Neural progenitor cell (in vitro differentiated cells): ENCODE data around the gene DTD1. TPM values are rescaled to one million over a fixed set of nuclear protein-coding genes. Genes with fewer than 3 reads are reported as not detected.

ENCODE experiments used
- DNase-seq: peaks from one replicate; pipeline ENCODE4 v3.0.0-alpha.2; 2016; ENCODE audit warnings: low spot score
- H2AFZ ChIP-seq: fragments of 200-600 bp; sonication (generic); replicated peaks from 2 replicates; pipeline ENCODE4 v1.6.1; 2016; ENCODE audit warnings: antibody characterized with exemption
- H3F3A ChIP-seq: fragments of 200-600 bp; sonication (generic); 2 replicates; pipeline ENCODE4 v1.6.1; 2016; ENCODE audit warnings: antibody characterized with exemption, low read depth
- H3K27ac ChIP-seq: fragments of 200-600 bp; sonication (generic); 2 replicates; pipeline ENCODE4 v1.5.1; 2016; ENCODE audit warnings: mild to moderate bottlenecking
- H3K27me3 ChIP-seq: fragments of 200-600 bp; sonication (generic); 2 replicates; pipeline ENCODE4 v1.6.1; 2016; ENCODE audit warnings: mild to moderate bottlenecking, moderate library complexity
- H3K36me3 ChIP-seq: fragments of 200-600 bp; sonication (generic); 2 replicates; pipeline ENCODE4 v1.5.1; 2016
- H3K4me1 ChIP-seq: fragments of 200-600 bp; sonication (generic); 2 replicates; pipeline ENCODE4 v1.6.1; 2016; ENCODE audit warnings: mixed run types
- H3K4me2 ChIP-seq: fragments of 200-600 bp; sonication (generic); 2 replicates; pipeline ENCODE4 v1.6.1; 2016
- H3K4me3 ChIP-seq: fragments of 200-600 bp; sonication (generic); 2 replicates; pipeline ENCODE4 v1.5.1; 2016
- H3K79me2 ChIP-seq: fragments of 200-600 bp; sonication (generic); 2 replicates; pipeline ENCODE4 v1.6.1; 2016; ENCODE audit warnings: low read depth
- H3K9ac ChIP-seq: fragments of 200-600 bp; sonication (generic); 2 replicates; pipeline ENCODE4 v1.6.1; 2016
- H3K9me3 ChIP-seq: fragments of 200-600 bp; sonication (generic); 2 replicates; pipeline ENCODE4 v1.5.1; 2016; ENCODE audit warnings: low read depth
- H4K20me1 ChIP-seq: fragments of 200-600 bp; sonication (generic); 2 replicates; pipeline ENCODE4 v1.6.1; 2016; ENCODE audit warnings: low read depth
- H3K27ac Mint-ChIP-seq: 3 replicates; pipeline ENCODE4 v1.8.0; 2021; ENCODE audit warnings: mixed read lengths
- H3K27me3 Mint-ChIP-seq: 2 replicates; pipeline ENCODE4 v1.8.0; 2022; ENCODE audit warnings: low read depth, mild to moderate bottlenecking, inconsistent platforms, moderate library complexity, mixed read lengths; ENCODE audit not compliant: insufficient read depth
- H3K36me3 Mint-ChIP-seq: 3 replicates; pipeline ENCODE4 v1.8.0; 2021; ENCODE audit warnings: mixed read lengths
- H3K4me1 Mint-ChIP-seq: 3 replicates; pipeline ENCODE4 v1.8.0; 2021; ENCODE audit warnings: mixed read lengths
- H3K4me3 Mint-ChIP-seq: 3 replicates; pipeline ENCODE4 v1.8.0; 2021; ENCODE audit warnings: mild to moderate bottlenecking, moderate library complexity, mixed read lengths
- H3K9me3 Mint-ChIP-seq: 3 replicates; pipeline ENCODE4 v1.8.0; 2020; ENCODE audit warnings: mixed read lengths
- CTCF ChIP-seq: fragments of 200-600 bp; sonication (generic); IDR thresholded peaks from 2 replicates; pipeline ENCODE4 v1.5.1; 2017; ENCODE audit warnings: antibody characterized with exemption, mild to moderate bottlenecking
- EZH2 ChIP-seq: fragments of 200-600 bp; sonication (generic); IDR thresholded peaks from 2 replicates; pipeline ENCODE4 v1.6.1; 2017; ENCODE audit warnings: antibody characterized with exemption, mild to moderate bottlenecking, moderate library complexity
- EZH2phosphoT487 ChIP-seq: fragments of 200-600 bp; sonication (generic); IDR thresholded peaks from 2 replicates; pipeline ENCODE4 v1.6.1; 2017; ENCODE audit warnings: antibody characterized with exemption
- total RNA-seq: library from RNA; depleted of rRNA; stranded (reverse); fragments of >200 nt; gene quantifications from 2 replicates; pipeline ENCODE4 v1.2.3, GENCODE V29; 2015; ENCODE audit warnings: low replicate concordance

Gene DTD1
- total RNA-seq, 1 donor from 2014 or later = 92.6 TPM

DNA sequence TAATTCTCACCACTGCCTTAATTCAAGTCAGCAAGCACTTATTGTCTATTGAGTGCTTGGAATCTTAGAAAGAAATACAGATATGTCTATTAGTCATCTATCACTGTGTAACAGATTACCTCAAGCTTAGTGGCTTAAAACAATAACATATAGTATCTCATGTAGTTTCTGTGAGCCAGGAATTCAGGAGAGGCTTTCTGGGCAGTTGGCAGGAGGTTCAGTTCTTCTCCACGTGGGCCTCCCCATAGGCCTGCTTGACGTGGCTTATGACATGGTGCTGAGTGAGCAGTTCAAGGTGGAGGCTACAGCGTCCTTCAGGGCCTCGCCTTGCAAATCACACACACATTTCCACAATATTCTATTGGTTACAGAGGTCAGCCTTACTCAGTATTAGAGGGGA, 69.7 kb downstream of the DTD1 start:
- Mint-ChIP-seq H3K9me3 (no peaks in the 10 kb centered on the region), H3K27me3 (no peaks in the 10 kb centered on the region), H3K4me3 (no peak overlapping the region), H3K4me1 (no peaks in the 10 kb centered on the region), H3K27ac (no peak overlapping the region), H3K36me3 (no peaks in the 10 kb centered on the region)
- Histone ChIP-seq H3K4me2 (no peak overlapping the region), H3F3A (no peaks in the 10 kb centered on the region), H3K27ac (no peak overlapping the region), H3K4me3 (no peak overlapping the region), H3K9ac (no peak overlapping the region), H3K9me3 (no peaks in the 10 kb centered on the region), H3K36me3 (no peaks in the 10 kb centered on the region), H3K4me1 (no peaks in the 10 kb centered on the region), H4K20me1 (no peaks in the 10 kb centered on the region), H3K27me3 (no peaks in the 10 kb centered on the region), H3K79me2 (no peaks in the 10 kb centered on the region), H2AFZ (no peak overlapping the region)
- TF ChIP-seq EZH2phosphoT487 (no peak), CTCF (no peak), EZH2 (no peak)
- no peak for DNase-seq

DNA sequence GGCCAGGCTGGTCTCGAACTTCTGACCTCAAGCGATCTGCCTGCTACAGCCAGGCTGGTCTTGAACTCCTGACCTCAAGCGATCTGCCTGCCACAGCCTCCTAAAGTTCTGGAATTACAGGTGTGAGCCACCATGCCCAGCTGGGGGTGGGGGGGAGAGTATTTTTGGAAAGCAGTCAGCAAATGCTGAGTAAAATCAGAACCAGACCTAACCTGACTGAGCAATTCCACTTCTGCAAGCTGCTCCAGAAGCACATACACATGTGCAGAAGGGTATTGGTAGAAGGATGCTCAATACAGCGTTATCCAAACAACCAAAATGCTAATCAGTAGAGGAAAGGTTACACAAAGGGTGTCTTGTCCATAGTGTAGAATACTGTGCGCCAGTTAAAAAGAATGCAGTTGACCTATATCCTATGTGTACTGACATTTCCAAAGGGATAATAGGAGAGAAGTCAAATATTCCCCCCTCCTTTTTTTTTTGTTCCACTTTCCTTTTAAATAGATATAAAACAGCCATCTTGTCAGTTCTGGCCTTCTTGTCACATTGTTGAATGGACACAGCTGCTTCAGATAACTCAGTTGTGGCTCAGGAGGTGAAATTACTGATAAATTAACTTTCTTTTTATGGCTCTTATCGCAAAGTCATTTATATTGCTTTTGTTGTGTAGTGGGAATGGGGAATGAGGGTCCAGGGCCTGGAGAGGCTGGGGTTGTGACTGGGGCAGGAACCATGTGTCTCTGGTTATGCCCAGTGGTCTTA, 74.6 kb downstream of the DTD1 start:
- Histone ChIP-seq H3K9me3 (no peaks in the 10 kb centered on the region), H3K27me3 (no peaks in the 10 kb centered on the region), H3K27ac (no peak overlapping the region), H3K36me3 (no peaks in the 10 kb centered on the region), H2AFZ (no peak overlapping the region), H3K4me2 (no peak overlapping the region), H4K20me1 (peaks cover 13% of the 10 kb centered on the region), H3K4me3 (no peak overlapping the region), H3K9ac (no peak overlapping the region), H3K79me2 (no peaks in the 10 kb centered on the region), H3F3A (no peaks in the 10 kb centered on the region), H3K4me1 (no peaks in the 10 kb centered on the region)
- Mint-ChIP-seq H3K9me3 (no peaks in the 10 kb centered on the region), H3K4me1 (peaks cover 8% of the 10 kb centered on the region), H3K36me3 (peaks cover 3% of the 10 kb centered on the region), H3K27me3 (no peaks in the 10 kb centered on the region), H3K4me3 (no peak overlapping the region), H3K27ac (no peak overlapping the region)
- no peak for DNase-seq
- TF ChIP-seq EZH2 = no peak
- TF ChIP-seq EZH2phosphoT487 = no peak
- TF ChIP-seq CTCF = no peak

DNA sequence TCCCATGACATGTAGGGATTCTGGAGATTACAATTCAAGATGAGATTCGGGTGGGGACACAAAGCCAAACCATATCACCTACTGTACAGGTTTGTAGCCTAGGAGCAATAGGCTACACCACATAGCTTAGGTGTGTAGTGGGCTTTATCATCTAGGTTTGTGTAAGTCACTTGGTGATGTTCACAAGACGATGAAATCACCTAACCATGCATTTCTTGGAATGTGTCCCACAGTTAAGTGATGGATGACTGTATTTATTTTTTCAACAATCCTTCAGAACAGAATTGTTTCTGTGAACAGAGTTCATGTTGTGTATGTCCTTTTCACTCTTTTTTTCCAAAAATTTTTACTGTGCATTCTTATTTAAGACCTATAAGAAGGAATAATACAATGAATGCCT, 76.1 kb downstream of the DTD1 start:
- no peak overlapping the region for H3K9ac ChIP-seq
- TF ChIP-seq EZH2 = no peak
- TF ChIP-seq CTCF = no peak
- TF ChIP-seq EZH2phosphoT487 = no peak

More for the DNA sequence above, 76.1 kb downstream of the DTD1 start:
- no peaks in the 10 kb centered on the region for H3K27me3 ChIP-seq
- Mint-ChIP-seq H3K4me1 (peaks cover 9% of the 10 kb centered on the region), H3K36me3 (peaks cover 3% of the 10 kb centered on the region), H3K27me3 (no peaks in the 10 kb centered on the region), H3K27ac (no peak overlapping the region), H3K9me3 (no peaks in the 10 kb centered on the region), H3K4me3 (no peak overlapping the region)
- no peak overlapping the region for H3K4me2 ChIP-seq
- no peak overlapping the region for H2AFZ ChIP-seq
- no peaks in the 10 kb centered on the region for H3K36me3 ChIP-seq
- no peak overlapping the region for H3K27ac ChIP-seq
- H3K4me1 ChIP-seq = no peaks in the 10 kb centered on the region
- H3F3A ChIP-seq = no peaks in the 10 kb centered on the region
- DNase-seq = no peak
- peaks cover 13% of the 10 kb centered on the region for H4K20me1 ChIP-seq
- H3K4me3 ChIP-seq = no peak overlapping the region
- no peaks in the 10 kb centered on the region for H3K9me3 ChIP-seq
- H3K79me2 ChIP-seq = no peaks in the 10 kb centered on the region
